K562 (cell line): ENCODE data around the gene BCAN. TPM values are rescaled to one million over a fixed set of nuclear protein-coding genes. Genes with fewer than 3 reads are reported as not detected.
A peak's percentile ranks its signal among the peaks of the same experiment; 100 is the strongest.

Experiments
- BCLAF1 ChIP-seq, 2 experiments: fragments of 450-650 bp in 1 of 2; IDR thresholded peaks; 2 replicates each; pipeline ENCODE4 v1.6.1; 2011 to 2017; ENCODE audit warnings: low read depth in 2 of 2, antibody characterized with exemption in 1 of 2, borderline replicate concordance in 1 of 2, low read length in 1 of 2, mild to moderate bottlenecking in 1 of 2, mixed read lengths in 1 of 2; ENCODE audit not compliant: control insufficient read depth in 1 of 2
- HLTF ChIP-seq: fragments of 450-650 bp; IDR thresholded peaks from 2 replicates; pipeline ENCODE4 v1.6.1; 2016
- MYBL2 ChIP-seq, 2 experiments: fragments of 450-650 bp in 1 of 2; sonication (generic) in 1 of 2; formaldehyde crosslinking in 1 of 2; IDR thresholded peaks; 2 replicates each; pipeline versions ENCODE4 v1.6.1 to v1.8.1; 2017 to 2022; ENCODE audit warnings: borderline replicate concordance in 1 of 2, inconsistent platforms in 1 of 2, low read depth in 1 of 2, mild to moderate bottlenecking in 1 of 2, missing genetic modification reagents in 1 of 2, moderate library complexity in 1 of 2
- NCOA6 ChIP-seq: fragments of 450-650 bp; IDR thresholded peaks from 2 replicates; pipeline ENCODE4 v1.6.1; 2017; ENCODE audit warnings: mild to moderate bottlenecking
- NEUROD1 ChIP-seq: fragments of 150-350 bp; IDR thresholded peaks from 2 replicates; pipeline ENCODE4 v1.6.1; 2014; ENCODE audit warnings: borderline replicate concordance, low read length, low read depth; ENCODE audit not compliant: partially characterized antibody
- OTX1 ChIP-seq: fragments of 450-650 bp; formaldehyde crosslinking; IDR thresholded peaks from 2 replicates; pipeline ENCODE4 v1.4.0; 2022; ENCODE audit warnings: mild to moderate bottlenecking
- RBM22 ChIP-seq: fragments of 200-400 bp; formaldehyde crosslinking; IDR thresholded peaks from 2 replicates; pipeline ENCODE4 v1.6.1; 2018; ENCODE audit warnings: low read length, low read depth; ENCODE audit not compliant: poor library complexity, severe bottlenecking
- REST ChIP-seq, 2 experiments: fragments of 450-650 bp; formaldehyde crosslinking in 1 of 2; IDR thresholded peaks; 2 replicates each; pipeline versions ENCODE4 v1.4.0 to v1.6.1; 2014 to 2020; ENCODE audit warnings: mild to moderate bottlenecking in 2 of 2, borderline replicate concordance in 1 of 2, low read depth in 1 of 2
- SIN3B ChIP-seq: fragments of 450-650 bp; IDR thresholded peaks from 2 replicates; pipeline ENCODE4 v1.6.1; 2017; ENCODE audit warnings: low read depth, mild to moderate bottlenecking, moderate library complexity
- ZFX ChIP-seq: sonication (generic); formaldehyde crosslinking; IDR thresholded peaks from 2 replicates; pipeline ENCODE4 v1.8.0; 2022; ENCODE audit warnings: mild to moderate bottlenecking, missing genetic modification reagents, moderate library complexity
- ZNF224 ChIP-seq: sonication (generic); formaldehyde crosslinking; IDR thresholded peaks from 2 replicates; pipeline ENCODE4 v1.8.0; 2022; ENCODE audit warnings: mild to moderate bottlenecking, missing genetic modification reagents
- ZNF232 ChIP-seq: sonication (generic); formaldehyde crosslinking; IDR thresholded peaks from 2 replicates; pipeline ENCODE4 v1.8.0; 2022; ENCODE audit warnings: mild to moderate bottlenecking, missing genetic modification reagents
- ZNF699 ChIP-seq: fragments of 250-450 bp; sonication (Bioruptor Pico); IDR thresholded peaks from 2 replicates; pipeline ENCODE4 v1.8.0; 2021; ENCODE audit warnings: mild to moderate bottlenecking, moderate library complexity; ENCODE audit not compliant: insufficient replicate concordance
- polyA plus RNA-seq, 8 experiments: library from polyadenylated mRNA; depleted of rRNA in 4 of 8; stranded (reverse) in 5 of 8; unstranded in 3 of 8; fragments of >200 nt; fragmentation: Nextera tagmentation in 2 of 8; fragmentation: Illumina TruSeq in 1 of 8; extraction: Ambion mirVana in 2 of 8; extraction: Trizol in 1 of 8; gene quantifications; 2 replicates each; pipeline versions ENCODE4 v1.2.1 to v1.2.3, GENCODE V29; 2011 to 2014; ENCODE audit warnings: inconsistent platforms in 1 of 8, missing spikeins in 1 of 8
- total RNA-seq, 7 experiments: library from RNA; depleted of rRNA in 6 of 7; stranded (reverse); fragments of >200 nt in 6 of 7; fragmentation: Illumina TruSeq in 2 of 7; extraction: Trizol in 2 of 7; gene quantifications; 2 replicates each; pipeline versions ENCODE4 v1.2.1 to v1.2.3, GENCODE V29; 2011 to 2021; ENCODE audit warnings: low replicate concordance in 1 of 7

Gene BCAN
- total and polyA plus RNA-seq, 9 of the 15 experiments (the other 6 are each of a cell fraction or from before 2014, with no cell fraction given), result 0.04 to 0.33 (median 0.14) TPM; not detected in 5

- TF ChIP-seq REST (IDR thresholded peaks at IDR 0.05; ENCODE audit: borderline replicate concordance), result peak; percentile 48; the same call in 1 of the 2 replicates
- no peak for TF ChIP-seq REST (CRISPR knock-in tag; IDR thresholded peaks at IDR 0.05; ENCODE audit: low read depth)
- no peak for TF ChIP-seq MYBL2 (IDR thresholded peaks at IDR 0.05; ENCODE audit: low read depth)
- no peak for TF ChIP-seq MYBL2 (CRISPR knock-in tag; IDR thresholded peaks at IDR 0.05; ENCODE audit: borderline replicate concordance)
- no peak for TF ChIP-seq ZNF699 (CRISPR knock-in tag)
- TF ChIP-seq RBM22, result no peak
- TF ChIP-seq ZFX, result peak; percentile 39; the same call in 1 of the 2 replicates
- no peak for TF ChIP-seq ZNF232 (CRISPR knock-in tag)
- TF ChIP-seq NEUROD1, result no peak
- TF ChIP-seq SIN3B, result no peak
- TF ChIP-seq NCOA6, result no peak
- TF ChIP-seq ZNF224 (CRISPR knock-in tag), result no peak
- TF ChIP-seq OTX1, result no peak
- TF ChIP-seq BCLAF1 (IDR thresholded peaks at IDR 0.05; ENCODE audit: borderline replicate concordance in 1 of 2, control insufficient read depth in 1 of 2, low read depth in 2 of 2, low read length in 1 of 2), result no peak
- TF ChIP-seq HLTF, result peak; percentile 83; the same call in 1 of the 2 replicates
Observed at GRCh38 chr1:156625436-156626078, 16.4 kb upstream of the BCAN start (continued).
